AG10803 (cell line): Measurements from ENCODE around the gene GGT5.
A peak's percentile ranks its signal among the peaks of the same experiment; 100 is the strongest.
"Not testable (repeated sequence)": the region's sequence is repeated elsewhere in the genome, so short reads cannot be mapped to it uniquely, and the experiment has no call there.

Experiments
- DNase-seq: peaks from one replicate; pipeline ENCODE4 v3.0.0; 2010; ENCODE audit warnings: low read depth
- H3K4me3 ChIP-seq: 2 replicates; pipeline ENCODE4 v1.5.1; 2011; ENCODE audit warnings: mild to moderate bottlenecking, low read length, control low read depth
- CTCF ChIP-seq: conservative IDR thresholded peaks from 2 replicates; pipeline ENCODE4 v1.5.1; 2011; ENCODE audit warnings: mild to moderate bottlenecking, low read length, control low read depth, inconsistent platforms

GGT5 gene

GRCh38 chr22:24284747-24285203, 39.9 kb upstream of the GGT5 start:
- no peak overlapping the region for H3K4me3 ChIP-seq
- no peak for DNase-seq

GRCh38 chr22:24282401-24282800, 37.5 kb upstream of the GGT5 start:
- TF ChIP-seq CTCF = no peak
- DNase-seq = no peak
- no peak overlapping the region for H3K4me3 ChIP-seq

More at GRCh38 chr22:24284747-24285203, 39.9 kb upstream of the GGT5 start:
- no peak for TF ChIP-seq CTCF

- DNase-seq, H3K4me3 ChIP-seq: not testable (repeated sequence)
These were observed 35.5 kb upstream of the GGT5 start for GRCh38 chr22:24280363-24280762.

- TF ChIP-seq CTCF = peak; percentile 10
- DNase-seq, H3K4me3 ChIP-seq: not testable (repeated sequence)
These were observed 30.0 kb upstream of the GGT5 start for GRCh38 chr22:24274696-24275405.

- DNase-seq, H3K4me3 ChIP-seq: not testable (repeated sequence)
These were observed 29.0 kb upstream of the GGT5 start for GRCh38 chr22:24273906-24274305.

- DNase-seq, H3K4me3 ChIP-seq: not testable (repeated sequence)
These were observed 28.1 kb upstream of the GGT5 start for GRCh38 chr22:24273031-24273430.

GRCh38 chr22:24271386-24271854, 26.5 kb upstream of the GGT5 start:
- TF ChIP-seq CTCF = no peak
- H3K4me3 ChIP-seq = peak overlapping the region; percentile 99
- no peak for DNase-seq

GRCh38 chr22:24270556-24271385, 25.9 kb upstream of the GGT5 start, which contains the start of gene SPECC1L:
Gene SPECC1L (plus strand): TSS chr22:24270831. CDS start chr22:24302232, 31,401 bp downstream.
- DNase-seq = peak; percentile 89
- TF ChIP-seq CTCF = no peak
- peak within 1 kb of the TSS; percentile 99 for H3K4me3 ChIP-seq

- DNase-seq, H3K4me3 ChIP-seq: not testable (repeated sequence)
These were observed 21.6 kb upstream of the GGT5 start for GRCh38 chr22:24266495-24266894.
